ENCODE results near the gene PAPPA.

PAPPA gene

GRCh38 chr9:116450378-116451139 is 297.0 kb downstream of the PAPPA start:
- no peak for DNase-seq (ENCODE audit: extremely low read depth in 1 of 2, low read depth in 1 of 2)

GRCh38 chr9:116451500-116452115 is 298.0 kb downstream of the PAPPA start:
- no peak for DNase-seq (ENCODE audit: extremely low read depth in 1 of 2, low read depth in 1 of 2)

Data from activated CD8-positive, alpha-beta memory T cell treated with anti-CD3 and anti-CD28 coated beads for 1 hour (primary cell).